Right lobe of liver (tissue), 4 donors: ENCODE results near the gene ARHGEF19.

Experiments
- POLR2A ChIP-seq: fragments of 450-650 bp; IDR thresholded peaks from one replicate; pipeline ENCODE4 v1.6.1; 2017; ENCODE audit warnings: antibody characterized with exemption, mild to moderate bottlenecking
- TF ChIP-seq, protein P1 (sequence below), 4 donors: fragments of 200-600 bp in 3 of 4; fragments of 450-650 bp in 1 of 4; IDR thresholded peaks; one replicate each; pipeline versions ENCODE4 v1.5.1 to v1.8.0; 2016 to 2022; ENCODE audit warnings: antibody characterized with exemption in 4 of 4, mild to moderate bottlenecking in 2 of 4
- donor health status: DM: no; HTN: no; CAD: no.
- donor health status: DM: no; HTN: no; CAD: no.
- donor health status: DM: no; HTN: yes; CAD: no.

DNA sequence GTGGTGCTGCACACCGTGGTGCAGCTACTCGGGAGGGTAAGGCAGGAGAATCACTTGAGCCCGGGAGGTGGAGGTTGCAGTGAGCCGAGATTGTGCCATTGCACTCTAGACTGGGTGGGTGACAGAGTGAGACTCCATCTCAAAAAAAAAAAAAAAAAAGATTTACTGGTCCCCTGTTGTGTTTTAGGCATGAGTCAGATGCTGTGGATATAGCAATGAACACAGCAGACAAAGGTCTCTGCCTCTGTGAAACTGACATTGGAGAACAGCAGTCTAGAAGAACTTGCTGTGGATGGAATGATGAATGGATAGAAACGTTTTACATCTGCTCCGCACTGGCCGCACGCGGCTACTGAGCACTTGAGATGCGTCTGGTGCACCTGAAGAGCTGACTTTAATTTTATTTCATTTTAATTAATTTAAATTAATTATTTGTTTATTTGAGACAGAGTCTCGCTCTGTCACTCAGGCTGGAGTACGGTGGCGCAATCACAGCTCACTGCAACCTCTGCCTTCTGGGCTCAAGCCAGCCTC is 32.1 kb downstream of the ARHGEF19 start:
- TF ChIP-seq, protein P1, sequence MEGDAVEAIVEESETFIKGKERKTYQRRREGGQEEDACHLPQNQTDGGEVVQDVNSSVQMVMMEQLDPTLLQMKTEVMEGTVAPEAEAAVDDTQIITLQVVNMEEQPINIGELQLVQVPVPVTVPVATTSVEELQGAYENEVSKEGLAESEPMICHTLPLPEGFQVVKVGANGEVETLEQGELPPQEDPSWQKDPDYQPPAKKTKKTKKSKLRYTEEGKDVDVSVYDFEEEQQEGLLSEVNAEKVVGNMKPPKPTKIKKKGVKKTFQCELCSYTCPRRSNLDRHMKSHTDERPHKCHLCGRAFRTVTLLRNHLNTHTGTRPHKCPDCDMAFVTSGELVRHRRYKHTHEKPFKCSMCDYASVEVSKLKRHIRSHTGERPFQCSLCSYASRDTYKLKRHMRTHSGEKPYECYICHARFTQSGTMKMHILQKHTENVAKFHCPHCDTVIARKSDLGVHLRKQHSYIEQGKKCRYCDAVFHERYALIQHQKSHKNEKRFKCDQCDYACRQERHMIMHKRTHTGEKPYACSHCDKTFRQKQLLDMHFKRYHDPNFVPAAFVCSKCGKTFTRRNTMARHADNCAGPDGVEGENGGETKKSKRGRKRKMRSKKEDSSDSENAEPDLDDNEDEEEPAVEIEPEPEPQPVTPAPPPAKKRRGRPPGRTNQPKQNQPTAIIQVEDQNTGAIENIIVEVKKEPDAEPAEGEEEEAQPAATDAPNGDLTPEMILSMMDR (IDR thresholded peaks at IDR 0.05) = no peak
- no peak for TF ChIP-seq POLR2A
